Embryonic facial prominence (tissue), 1 donor: Measurements from ENCODE around the gene VWC2L.

Experiments
- DNase-seq: peaks from one replicate; pipeline ENCODE4 v3.0.0-alpha.2; 2016; ENCODE audit errors: extremely low spot score

VWC2L gene

DNA sequence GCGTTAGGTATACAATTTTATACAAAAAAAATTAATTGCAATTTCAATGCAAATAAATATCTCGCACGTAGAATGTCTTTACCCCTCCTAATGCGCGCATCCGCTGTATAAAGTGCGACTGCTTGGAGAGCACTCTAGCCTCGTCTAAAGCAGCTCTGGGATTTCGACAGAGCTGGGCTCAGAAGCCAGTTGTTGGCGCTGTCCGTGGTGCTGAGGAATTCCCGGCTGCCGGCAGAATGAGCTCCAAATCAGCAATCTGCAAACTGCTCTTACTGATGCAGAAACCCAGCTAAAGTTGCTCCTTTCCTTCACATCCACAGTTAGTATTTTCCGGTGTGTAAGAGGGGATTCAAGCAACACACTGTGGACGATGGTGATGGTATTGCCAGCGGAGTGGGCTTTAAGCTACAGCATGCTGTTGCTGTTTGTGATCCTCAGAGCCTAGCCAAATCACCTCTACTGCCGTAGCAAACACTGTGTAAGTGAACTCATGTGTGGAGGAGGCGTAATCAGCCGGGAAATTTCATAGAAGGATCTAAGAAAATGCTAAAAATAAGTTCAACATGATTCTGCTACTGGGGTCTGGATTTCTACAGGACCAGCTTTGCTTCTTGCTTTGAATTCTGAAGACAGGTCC lies at the start of gene VWC2L:
Gene VWC2L (plus strand): TSS at position 137 of the 637 bp plus-strand sequence. CDS start 3,140 bp downstream, outside the sequence.
- DNase-seq: peak; percentile 47

DNA sequence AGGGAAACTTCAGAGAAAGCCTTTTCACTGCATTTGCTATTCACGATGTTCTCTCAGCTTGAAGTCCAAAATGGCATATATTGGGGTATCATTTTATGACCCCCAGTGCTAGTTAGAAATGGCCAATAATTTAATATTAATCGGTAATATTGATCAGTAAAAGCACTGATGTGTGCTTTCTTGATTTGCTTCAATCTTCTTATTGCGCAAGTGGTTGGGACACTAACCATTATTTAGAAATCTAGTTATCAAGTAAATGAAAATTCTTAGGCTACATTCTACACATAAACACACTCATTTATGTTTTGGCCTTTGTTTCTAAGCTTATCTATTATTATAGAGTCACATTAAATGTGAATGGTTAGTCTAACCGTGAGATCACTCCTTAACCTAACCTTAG lies 49.7 kb upstream of the VWC2L start:
- no peak for DNase-seq

GRCh38 chr2:214365549-214365948 lies 45.3 kb upstream of the VWC2L start:
- DNase-seq: no peak

DNA sequence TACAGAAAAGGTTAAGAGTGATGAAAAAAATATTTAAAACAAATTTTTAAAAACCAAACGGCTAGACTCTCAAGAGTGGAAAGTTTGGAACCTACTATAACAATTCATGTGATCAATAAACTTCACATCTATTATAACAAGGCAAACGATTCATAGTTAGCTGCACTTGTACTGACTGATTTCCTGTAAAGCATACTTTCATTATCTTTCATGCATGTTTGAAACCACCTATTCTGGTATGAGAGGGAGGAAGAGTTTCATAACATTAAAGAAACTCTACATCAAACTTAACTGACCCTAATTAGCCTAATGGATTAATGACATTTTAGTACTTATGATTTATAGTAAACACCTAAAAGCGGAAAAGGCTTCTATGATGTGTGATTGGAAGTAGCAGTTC lies 43.7 kb upstream of the VWC2L start:
- DNase-seq: no peak

- DNase-seq: no peak
Measured at GRCh38 chr2:214376618-214377285, 34.1 kb upstream of the VWC2L start.

DNA sequence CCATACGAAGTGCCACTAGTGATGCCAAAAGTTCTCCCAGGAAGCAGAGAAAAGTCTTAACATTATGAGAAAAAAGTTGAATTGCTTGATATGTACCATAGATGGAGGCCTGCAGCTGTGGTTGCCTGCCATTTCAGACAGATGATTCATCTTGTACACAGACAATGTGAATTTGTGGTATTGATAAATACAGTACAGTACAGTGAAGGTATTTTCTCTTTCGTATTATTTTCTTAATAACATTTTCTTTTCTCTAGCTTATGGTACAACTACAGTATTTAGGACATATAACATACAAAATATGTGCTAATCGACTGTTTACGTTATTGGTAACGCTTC lies 33.6 kb upstream of the VWC2L start:
- no peak for DNase-seq

DNA sequence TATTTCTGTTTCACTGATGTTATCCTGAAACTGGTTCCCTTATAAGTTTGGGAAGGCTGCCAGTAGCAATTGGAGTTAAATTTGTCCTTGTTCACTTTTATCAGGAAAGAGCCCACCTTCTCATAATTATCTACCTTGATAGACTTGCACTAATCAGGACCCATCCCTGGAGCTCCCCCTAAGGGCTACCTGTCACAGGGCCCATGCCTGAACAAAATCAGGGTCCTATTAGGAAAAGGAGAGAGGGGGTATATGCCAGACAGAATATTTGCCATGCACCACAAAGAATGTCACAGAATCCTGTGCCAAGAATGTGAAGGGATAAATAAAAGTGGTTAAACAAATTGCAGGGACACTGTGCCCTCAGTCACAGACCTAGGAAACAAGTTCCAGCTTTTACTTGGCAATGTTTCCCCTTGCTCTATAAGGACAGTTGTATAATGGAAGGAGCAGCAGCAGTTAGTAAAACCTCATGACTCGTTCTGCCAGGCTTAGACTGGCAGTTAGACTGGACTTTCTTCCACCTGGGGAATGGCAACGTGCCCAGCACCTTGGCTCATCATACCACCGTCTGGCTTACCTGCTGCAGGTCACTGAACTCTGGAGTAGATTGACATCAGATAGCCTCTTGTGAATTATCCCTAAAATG lies 32.3 kb upstream of the VWC2L start:
- no peak for DNase-seq

DNA sequence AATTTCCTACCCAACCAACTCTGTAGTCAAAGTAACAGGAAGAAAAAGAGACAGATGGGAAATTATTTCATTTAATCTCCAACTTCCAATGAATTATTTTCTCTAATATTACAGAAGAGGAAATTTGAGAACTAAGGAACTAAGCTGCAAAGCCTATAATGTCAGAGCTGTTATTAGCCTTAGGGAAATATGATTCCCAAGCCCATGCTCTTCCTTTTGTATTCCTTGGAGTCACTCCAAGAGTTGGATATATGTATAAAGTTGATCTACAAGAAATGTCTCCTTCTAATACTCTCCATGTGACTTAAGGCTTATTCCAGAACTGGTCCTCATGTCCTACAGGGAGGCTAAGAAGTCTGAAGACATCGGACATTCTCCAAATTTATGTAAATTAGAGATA lies 31.6 kb upstream of the VWC2L start:
- no peak for DNase-seq

GRCh38 chr2:214380681-214381080 lies 30.2 kb upstream of the VWC2L start:
- DNase-seq: no peak

DNA sequence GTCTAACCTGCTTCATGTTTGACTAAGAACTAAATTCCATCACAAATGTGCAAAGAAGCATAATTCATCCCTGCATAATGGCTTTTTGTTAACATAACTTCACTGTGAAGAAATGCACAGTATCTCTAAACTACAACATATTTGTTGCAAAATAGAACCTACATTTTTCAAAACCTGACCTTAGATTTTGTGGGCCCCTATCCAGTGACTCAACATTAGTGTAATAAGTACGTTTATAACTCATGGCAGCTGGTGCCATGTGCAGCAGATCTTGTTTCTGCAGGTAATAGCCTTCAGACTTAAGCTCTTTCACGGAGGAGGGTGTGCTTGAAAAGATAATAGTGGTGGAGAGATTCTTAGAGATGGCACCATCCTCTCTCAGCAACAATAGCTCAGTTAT lies 28.6 kb upstream of the VWC2L start:
- DNase-seq: no peak

DNA sequence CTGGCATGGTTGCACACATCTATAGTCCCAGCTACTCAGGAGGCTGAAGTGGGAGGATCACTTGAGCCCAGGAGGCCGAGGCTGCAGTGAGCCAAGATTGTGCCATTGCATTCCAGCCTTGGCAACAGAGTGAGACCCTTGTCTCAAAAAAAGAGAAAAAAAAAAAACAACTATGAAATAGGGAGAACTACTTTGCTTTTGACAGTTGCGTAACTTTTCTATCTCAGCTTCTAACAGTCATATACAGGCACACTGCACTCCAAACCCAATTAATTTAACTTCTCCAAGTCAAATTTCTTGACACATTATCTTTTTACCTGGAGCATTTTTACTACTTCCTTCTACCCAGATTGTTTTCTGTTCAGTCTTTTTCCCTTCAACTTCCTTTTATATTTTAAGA lies 24.1 kb upstream of the VWC2L start:
- DNase-seq: no peak

DNA sequence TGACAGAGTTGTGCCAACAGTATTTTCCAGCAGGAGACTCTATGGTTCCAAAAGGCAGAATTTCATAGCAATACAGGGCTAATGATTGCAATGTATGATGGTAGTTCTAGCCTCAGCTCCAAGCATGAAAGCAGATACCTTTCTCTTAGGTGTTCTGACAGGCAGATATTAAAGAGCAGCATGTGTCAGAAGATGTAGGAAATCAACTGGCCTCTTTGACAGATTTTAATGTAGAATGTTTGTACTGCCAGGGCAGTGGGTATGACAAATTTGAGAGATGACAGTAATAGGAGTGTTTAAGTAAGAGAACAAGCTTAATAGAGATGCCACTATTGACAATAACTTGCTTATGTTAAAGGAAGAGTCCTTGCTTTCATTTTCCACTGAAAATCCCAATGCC lies 21.5 kb upstream of the VWC2L start:
- no peak for DNase-seq

- no peak for DNase-seq
Measured at GRCh38 chr2:214393796-214394195, 17.1 kb upstream of the VWC2L start.

- no peak for DNase-seq
Measured at GRCh38 chr2:214395040-214395439, 15.8 kb upstream of the VWC2L start.

- no peak for DNase-seq
Measured at GRCh38 chr2:214401580-214401979, 9.3 kb upstream of the VWC2L start.

GRCh38 chr2:214410128-214410775 lies 602 bp upstream of the VWC2L start:
- DNase-seq: no peak

DNA sequence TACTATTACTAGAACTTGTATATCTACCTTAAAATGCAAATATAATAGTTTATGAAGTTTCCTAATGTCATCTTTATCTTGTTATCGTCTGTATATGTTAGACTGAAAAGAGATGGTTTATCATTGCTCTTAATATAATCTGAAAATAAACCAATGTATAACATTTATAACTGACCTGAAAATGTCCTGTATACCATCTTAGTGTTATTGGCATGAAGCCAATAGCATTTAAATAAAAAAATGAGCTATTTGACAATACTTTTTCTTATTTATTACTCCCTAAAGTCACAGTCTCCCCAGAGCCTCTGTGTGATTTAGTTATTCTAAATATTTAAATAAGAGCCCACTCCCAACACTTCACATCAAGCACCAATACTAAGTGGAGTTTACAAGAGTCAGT lies 1.8 kb downstream of the VWC2L start:
- DNase-seq: no peak

DNA sequence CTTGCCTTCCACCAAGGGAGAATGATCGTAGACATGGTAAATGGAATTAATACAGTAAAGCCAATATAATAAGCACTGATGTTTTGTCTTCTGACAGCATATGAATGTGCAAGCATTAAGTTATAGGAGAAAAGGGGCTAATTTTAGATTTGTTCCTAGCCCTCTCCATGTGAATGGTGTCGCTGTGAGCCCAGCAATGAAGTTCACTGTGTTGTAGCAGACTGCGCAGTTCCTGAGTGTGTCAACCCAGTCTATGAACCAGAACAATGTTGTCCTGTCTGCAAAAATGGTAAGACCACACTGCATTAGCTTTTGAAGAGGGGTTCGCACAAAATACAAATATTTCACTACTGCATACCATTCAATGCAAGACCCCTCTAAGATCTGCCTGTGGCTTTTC lies 25.6 kb downstream of the VWC2L start:
- no peak for DNase-seq

DNA sequence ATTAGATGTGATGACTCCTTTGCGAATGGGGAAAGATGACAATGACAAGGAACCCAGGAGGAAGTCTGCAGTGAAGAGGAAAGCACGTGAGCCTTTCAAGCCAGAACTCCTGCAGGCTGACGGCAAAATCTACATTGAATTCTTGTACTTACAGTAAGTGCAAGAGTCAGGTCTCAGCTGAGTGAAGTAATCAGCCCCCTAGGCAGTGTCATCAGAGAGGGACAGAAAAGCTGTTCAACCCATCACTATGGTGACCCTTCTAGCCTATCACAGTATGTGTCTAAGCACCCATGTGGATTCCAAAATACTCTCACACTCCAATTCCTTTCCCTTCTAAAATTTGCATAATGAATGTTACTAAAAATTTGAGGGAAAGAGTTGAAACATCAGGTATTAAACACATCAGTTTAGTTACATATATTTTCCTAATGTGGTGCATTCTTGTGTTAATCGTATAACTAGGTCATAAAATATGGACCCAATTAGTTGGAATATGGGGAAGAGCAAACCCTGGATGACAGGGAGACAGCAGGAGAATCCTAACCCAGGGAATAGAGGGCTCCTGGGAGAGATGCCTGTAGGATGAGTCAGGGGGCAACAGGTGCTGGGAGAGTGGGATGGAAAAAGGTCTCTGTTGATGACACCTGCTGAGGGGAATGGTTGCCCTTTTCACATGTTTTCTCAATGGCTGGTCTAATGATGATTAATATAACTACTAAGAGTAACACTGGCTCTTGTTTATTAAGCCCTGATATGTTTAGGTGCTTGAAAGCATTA lies 39.5 kb downstream of the VWC2L start:
- DNase-seq: no peak

- no peak for DNase-seq
Measured at GRCh38 chr2:214451516-214452275, 40.8 kb downstream of the VWC2L start.
